ENCODE results near the gene BOC.
"Not testable (repeated sequence)": the region's sequence is repeated elsewhere in the genome, so short reads cannot be mapped to it uniquely, and the experiment has no call there.

The BOC gene, protein sequence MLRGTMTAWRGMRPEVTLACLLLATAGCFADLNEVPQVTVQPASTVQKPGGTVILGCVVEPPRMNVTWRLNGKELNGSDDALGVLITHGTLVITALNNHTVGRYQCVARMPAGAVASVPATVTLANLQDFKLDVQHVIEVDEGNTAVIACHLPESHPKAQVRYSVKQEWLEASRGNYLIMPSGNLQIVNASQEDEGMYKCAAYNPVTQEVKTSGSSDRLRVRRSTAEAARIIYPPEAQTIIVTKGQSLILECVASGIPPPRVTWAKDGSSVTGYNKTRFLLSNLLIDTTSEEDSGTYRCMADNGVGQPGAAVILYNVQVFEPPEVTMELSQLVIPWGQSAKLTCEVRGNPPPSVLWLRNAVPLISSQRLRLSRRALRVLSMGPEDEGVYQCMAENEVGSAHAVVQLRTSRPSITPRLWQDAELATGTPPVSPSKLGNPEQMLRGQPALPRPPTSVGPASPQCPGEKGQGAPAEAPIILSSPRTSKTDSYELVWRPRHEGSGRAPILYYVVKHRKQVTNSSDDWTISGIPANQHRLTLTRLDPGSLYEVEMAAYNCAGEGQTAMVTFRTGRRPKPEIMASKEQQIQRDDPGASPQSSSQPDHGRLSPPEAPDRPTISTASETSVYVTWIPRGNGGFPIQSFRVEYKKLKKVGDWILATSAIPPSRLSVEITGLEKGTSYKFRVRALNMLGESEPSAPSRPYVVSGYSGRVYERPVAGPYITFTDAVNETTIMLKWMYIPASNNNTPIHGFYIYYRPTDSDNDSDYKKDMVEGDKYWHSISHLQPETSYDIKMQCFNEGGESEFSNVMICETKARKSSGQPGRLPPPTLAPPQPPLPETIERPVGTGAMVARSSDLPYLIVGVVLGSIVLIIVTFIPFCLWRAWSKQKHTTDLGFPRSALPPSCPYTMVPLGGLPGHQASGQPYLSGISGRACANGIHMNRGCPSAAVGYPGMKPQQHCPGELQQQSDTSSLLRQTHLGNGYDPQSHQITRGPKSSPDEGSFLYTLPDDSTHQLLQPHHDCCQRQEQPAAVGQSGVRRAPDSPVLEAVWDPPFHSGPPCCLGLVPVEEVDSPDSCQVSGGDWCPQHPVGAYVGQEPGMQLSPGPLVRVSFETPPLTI

DNA sequence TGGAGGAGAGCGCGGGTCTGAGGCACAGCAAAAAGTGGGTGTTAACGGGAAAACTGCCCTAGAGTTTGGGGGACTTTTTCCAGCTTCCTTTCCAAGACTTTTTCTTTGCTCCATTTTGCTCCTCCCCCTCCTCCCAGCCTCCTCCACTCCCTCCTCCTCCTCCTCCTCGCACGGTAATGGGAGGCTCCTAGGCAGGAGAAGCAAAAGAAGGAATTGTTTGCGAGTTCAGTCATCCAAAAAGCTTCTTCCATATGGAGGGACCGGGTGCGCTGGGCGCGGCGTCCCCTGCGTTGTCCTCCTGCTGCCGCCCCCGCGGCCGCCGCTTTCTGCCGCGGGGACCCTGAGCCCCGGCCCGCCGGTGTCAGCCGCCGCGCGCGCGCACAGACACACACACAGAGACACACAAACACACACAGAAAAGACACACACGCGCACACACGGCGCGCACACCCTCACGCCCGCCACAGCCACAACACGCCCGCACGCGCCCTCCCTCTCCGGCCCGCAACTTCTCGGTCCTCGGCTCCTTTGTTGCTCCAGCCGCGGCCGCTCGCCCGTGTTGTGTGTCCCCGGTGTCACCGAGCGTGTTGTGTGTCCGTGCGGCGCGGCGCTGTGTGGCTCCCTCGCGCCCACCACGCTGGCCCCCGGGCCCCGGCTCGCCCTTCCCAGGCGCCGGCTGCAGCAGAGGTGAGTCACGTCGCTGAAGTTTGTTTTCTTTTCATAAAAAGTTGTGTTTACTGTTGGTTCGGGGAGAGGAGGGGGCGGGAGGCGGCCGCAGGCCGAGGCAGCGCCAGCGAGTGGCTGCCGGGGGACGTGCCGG is at the start of gene BOC:
Gene BOC (plus strand): TSS at position 228 of the 820 bp plus-strand sequence. CDS start 38,246 bp downstream, outside the sequence.
- peak; percentile 16 for DNase-seq

DNA sequence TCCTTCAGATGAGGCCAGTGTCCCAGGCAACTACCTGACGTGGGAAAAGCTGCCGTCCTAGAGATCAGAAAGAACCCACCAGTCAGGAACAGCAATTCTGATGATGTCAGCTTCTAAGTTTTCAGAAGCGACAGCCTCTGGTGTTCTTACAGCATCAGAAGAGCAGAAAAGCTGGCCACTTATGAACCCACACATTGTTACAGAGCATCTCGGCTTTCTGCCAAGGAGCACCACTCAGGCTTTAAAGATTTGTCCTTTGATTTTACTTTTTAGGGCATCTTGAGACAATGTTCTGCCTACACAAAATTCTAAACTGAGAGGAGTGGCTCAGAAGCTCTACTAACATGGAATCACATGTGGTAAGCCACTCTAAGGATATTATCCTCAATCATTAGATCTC is 49.7 kb upstream of the BOC start:
- no peak for DNase-seq

DNA sequence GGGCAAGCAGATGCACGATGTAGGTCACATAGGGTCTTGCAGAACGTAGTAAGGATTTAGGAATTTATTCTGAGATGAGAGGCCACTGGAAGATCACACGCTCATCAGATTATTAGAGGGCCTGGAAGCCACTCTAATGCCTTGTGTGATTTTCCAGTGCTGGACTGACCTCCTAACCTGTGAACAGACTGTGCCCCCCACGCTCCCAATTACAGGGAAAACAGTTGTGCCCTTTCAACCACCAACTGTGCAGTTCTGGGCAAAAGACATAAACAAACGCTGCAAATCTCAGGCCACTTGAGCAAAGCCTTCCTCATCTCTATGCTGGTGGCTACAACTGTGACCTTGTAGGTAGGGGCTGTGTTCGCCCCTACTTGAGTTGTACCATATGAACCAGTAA is 48.2 kb upstream of the BOC start:
- DNase-seq, result no peak

DNA sequence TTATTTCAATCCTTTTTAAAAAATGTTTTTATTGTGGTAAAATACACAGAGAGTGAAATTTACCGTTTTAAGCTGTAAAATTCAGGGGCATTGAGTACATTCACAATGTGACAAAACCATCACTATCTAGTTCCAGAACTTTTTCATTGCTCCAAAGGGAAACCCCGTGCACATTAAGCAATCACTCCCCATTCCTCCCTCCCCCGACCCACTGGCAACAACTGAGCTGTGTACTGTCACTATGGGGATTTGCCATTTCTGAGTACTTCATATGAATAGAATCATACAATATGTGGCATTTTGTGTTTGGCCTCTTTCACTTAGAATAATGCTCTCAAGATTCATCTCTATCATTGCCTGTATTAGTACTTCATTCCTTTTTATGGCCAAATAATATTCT is 45.5 kb upstream of the BOC start:
- DNase-seq, result no peak

DNA sequence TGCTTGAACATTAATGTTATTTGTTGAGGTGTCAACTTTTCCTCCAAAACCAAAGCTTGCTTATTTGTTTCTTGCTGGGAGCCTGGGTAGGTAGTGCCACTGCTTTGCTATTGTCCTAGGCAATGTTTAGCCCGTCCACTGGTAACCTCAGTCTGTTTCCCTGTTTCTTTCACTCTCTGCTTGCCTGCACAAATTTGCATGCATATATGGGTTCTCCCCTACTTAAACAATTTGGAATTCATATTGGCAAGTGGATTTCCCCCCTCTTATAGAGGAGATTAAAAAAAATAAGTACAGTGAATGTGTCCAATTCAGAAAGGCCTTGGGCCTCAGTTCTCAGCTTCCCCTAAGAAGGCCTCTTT is 45.0 kb upstream of the BOC start:
- DNase-seq, result no peak

DNA sequence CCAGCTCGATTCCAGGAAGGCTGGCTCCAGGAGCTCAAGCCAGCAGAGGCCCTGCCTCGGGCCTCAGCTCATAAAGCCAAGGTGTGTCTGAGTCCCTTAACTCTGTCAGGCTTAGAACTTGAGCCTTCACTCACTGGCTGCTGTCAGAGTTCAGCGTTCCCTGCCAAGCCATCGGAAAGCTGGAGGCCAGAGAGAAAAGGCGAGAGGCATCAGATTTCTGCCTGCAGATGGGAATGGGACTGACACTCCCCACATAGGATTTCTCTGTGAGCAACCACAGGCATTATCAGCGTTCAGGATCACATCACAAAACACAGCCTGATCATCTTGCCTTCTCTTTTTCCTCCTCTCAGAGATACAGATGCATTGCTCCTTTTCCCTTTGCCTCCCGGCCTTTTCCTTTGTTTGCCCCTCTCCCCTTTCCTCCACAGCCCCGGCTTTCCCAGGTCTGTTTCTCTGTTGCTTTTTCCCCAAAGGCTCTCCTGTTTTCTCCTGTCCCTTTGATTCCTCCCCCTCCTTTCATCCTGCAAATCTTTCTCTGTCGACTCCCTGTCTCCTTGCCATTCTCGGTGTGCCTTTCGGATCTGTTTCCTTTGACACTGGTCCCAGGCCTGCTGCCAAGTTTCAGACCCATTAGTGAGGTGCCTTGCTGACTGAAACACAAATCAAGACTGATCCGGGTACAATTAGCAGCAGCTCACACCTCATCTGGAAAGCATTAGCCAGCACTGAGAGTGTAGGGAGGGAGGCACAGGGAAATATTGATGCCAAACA is 44.5 kb upstream of the BOC start:
- DNase-seq, result peak; percentile 95

DNA sequence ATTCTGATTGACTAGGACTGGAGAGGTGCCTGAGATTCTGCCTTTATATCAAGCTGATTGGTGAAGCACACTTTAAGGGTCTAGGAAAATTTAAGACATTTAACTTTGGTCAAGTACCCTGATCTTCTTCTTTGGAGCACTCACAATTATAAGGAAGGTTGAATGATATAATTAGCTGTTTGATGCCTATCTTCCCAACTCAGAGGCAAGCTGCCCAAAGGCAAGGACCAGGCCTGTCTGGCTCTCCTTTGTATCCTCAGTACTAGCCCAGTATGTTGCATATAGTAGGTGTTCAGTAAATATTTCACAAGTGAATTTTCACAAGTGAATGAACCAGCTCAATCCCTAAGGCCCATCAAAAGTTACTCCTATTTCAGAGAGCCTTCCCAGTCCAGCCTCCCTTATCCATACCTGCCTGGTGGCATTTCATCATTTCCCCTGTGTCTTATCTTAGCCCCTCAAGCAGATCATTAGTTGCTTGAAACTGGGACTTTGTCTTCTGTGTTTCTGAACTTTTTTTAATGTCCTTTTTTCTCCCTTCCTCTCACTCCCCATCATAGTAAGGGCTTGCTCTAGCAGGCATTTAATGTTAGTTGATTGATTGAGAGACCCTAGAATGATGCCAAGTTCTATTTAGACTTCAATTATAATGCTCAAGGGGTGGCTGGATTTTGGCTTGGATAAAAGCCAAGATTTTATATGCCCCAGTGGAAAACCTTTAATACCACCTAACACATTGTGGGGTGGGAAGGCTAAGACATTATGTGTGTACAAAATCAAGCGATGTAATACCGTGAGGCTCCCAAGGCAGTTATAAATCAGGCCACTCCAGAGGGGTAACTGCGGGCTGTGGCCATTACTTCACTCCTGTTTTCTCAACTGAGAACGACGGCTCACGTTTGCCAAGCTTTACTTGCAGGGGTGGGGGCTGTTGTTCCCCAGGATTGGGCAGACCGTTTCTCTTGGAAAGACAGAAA is 43.2 kb upstream of the BOC start:
- DNase-seq, result peak; percentile 94

DNA sequence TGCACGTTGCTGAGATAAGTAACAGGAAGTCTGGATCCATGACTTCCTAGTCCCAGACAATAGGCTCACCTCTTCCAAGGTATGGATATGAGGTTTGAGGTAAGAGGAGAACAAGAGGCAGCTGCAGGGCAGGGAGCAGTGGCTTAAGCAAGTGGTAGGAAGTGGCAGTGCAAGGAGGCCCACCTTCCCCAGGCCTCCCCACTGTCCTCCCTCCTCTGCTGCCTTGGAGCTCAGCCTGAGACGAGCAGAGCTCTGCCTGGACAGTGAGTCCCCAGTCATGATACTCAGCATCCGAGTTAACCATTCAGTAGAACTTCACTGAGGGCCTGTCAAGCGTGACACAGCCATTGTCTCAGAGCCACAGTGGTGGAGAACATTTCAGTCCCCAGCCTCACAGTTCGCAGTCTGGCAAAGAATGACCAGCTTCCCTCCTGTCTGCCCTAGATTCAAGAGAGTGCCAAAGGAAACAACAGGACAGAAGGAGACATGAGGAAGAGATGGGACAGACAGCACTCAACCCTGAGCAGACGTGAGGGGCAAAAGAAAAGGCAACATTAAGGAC is 41.4 kb upstream of the BOC start:
- no peak for DNase-seq

DNA sequence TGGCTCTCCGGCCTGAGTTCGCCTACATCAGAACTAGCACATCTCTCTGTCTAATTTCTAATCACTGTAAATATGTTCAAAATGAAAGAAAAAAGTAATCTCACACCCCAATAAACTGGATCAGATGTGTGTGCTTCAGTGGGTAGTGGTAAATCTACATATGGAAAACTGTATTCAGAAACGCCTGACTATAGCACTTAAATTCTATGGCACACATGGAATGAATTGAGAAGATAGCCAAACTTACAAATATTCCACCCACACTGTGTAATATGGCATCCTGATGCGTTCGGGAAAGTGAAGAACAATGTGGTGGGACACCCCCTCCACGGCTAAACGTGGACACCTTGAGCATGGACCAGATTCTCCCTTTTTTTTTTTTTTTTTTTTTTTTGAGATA is 40.6 kb upstream of the BOC start:
- no peak for DNase-seq

DNA sequence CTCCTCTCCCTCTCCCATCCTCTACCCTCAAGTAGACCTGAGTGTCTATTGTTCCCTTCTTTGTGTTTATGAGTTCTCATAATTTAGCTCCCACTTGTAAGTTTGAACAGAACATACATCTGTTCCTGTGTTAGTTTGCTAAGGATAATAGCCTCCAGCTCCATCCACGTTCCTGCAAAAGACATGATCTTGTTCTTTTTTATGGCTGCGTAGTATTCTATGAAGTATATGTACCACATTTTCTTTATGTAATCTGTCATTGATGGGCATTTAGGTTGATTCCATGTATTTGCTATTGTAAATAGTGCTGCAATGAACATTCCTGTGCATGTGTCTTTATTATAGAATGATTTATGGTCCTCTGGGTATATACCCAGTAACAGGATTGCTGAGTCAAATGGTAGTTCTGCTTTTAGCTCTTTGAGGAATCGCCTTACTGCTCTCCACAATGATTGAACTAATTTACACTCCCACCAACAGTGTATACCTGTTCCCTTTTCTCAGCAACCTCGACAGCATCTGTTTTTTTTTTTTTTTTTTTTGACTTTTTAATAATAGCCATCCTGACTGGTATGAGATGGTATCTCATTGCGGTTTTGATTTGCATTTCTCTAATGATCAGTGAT is 39.6 kb upstream of the BOC start:
- not testable (repeated sequence) for DNase-seq

DNA sequence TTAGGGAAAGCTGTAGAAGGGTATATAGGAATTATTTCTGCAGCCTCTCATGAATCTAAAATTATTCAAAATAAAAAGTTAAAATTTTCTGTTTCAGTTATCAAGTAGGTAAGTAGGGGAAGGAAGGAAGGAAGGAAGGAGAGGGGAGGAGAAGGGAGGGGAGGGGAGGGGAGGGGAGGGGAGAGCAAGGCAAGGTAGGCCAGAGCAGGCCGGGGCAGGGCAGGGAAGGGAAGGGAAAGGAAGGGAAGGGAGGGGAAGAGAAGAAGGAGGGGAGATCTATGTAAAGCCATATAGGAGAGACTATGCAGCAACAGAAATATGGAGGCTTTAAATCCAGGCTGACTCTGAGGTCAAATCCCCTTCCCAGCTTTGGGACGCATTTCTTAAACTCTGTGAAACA is 38.3 kb upstream of the BOC start:
- DNase-seq, result no peak

DNA sequence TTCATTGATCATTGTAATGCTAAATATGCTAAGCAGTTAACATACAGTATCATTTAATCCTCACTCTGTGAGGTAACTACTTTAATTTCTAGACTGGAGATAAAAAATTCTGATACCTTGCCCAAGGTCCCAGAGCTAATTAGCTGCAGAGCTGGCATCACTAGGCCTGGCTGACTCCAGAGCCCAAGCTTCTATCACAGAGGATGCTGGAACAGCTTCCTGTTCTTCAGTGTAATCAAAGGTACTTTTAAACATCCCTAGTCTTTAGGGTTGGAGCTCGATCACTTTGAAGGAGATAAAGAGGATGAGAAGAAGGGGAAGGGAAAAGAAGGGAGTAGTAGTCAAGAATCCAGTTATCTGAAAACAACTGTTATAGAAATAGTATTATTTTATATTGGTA is 37.1 kb upstream of the BOC start:
- no peak for DNase-seq

DNA sequence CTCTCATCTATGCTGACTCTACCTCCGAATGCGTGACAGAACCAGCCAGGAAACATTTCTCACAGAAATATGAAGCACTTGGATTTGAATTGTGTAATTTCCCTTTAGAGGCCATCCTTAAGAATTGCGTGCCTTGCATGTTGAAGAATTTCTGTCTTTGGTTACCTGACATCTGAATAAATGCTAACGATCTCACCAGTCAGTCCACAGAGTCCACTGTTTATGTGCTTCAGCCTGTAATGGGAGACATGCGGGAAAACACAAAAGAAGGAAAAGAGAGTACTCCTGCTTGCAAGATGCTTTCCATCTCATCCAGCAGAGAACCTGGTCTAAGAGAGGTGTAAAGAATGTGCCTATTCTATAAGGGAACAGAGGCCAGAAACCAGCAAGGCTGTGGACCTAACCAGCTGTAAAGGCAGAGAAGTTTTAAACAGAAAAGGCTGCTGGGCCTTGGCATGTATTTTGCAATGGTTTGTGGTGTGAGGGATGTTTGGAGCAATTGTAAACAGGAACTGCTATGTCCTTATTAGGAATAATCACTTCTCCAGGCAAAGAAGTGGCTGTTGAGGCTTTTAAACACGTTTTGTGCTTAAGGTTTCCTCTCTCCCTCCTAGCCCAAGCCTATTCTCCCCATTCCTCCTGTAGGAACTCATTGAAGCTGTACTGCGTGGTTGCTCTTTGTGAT is 36.4 kb upstream of the BOC start:
- no peak for DNase-seq

DNA sequence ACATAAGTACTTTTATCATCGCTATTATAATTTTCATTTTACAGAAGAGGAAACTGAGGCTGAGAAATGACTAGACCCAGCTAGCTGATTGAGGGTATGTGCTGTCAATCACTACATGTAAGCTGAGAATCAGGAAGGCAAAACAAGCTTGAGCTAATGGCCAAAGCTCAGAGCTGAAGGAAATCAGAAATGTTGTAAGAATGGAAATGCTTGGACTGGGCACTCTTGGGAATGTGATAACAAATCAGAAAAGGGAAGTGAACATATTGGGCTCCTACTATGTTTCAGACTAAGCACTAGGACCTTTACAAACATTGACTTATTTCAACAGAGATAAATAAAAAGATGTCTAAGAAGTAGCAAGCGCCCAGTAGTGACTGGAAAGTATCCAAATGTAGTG is 33.8 kb upstream of the BOC start:
- no peak for DNase-seq

DNA sequence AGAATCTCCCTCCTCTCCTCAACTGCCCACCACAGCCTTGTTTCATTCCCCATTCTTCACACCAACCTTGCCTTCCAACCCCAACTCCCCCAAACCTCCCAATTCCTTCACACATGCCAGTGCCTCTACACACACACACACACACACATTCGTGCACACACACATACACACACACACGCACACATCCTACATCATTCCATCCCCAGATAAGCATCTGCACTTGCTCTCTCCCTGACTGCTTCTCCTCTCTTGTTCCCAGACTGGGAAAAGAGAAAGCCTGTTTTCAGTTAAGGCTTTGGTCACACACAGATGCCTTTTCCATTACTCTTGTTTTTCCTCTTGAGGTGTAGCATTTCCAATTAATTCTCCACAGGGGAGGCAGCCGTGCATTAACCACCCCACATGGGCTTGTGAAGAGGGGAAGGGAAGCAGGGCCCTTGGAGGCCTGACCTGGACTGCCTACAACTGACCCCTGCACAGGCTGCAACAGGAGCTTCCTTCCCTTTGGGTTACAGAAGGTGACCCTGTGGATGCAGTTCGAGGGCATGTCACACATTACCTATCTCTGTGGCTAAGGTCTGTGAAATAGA is 32.0 kb upstream of the BOC start:
- no peak for DNase-seq

DNA sequence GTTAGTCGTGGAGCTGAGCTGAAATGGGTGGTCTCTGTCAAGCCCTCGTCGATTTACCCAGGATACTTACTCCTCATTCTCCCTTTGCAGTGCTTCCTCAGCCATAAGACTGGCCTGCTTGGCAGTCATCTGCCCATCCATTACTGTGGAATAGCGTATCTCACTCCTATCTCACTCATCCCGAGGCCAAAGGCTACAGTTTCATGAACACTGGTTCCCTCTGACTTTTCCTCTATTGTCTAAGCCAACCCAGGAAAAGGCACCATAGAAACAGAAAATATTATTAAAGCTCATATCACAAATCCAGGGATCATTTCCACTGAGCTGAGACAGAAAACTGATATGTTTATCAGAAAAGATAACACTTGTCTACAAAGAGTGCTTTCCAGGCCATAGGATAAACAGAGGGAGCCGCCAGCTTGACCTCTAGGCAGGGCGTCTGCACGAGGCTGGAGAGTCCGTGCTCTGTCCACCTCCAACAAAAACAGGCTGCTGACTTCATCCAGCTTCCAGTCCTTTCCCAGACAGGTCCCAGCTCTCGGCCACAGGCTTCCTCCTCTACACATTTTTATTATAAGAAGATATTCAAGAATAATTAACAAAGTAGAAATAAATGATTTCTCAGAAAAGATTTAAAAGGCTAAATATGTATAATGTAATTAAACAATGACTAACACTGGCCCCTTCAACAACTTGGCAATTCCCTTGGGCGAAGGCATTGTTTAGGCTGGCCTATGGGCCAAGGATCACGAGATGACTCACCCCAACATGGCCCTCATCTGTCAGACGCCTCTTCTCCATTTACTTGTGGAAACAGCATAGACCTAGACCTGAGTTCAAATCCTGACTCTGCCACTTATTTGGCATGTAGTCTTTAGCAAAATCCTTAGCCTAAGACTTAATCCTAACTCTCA is 27.4 kb upstream of the BOC start:
- DNase-seq, result no peak

DNA sequence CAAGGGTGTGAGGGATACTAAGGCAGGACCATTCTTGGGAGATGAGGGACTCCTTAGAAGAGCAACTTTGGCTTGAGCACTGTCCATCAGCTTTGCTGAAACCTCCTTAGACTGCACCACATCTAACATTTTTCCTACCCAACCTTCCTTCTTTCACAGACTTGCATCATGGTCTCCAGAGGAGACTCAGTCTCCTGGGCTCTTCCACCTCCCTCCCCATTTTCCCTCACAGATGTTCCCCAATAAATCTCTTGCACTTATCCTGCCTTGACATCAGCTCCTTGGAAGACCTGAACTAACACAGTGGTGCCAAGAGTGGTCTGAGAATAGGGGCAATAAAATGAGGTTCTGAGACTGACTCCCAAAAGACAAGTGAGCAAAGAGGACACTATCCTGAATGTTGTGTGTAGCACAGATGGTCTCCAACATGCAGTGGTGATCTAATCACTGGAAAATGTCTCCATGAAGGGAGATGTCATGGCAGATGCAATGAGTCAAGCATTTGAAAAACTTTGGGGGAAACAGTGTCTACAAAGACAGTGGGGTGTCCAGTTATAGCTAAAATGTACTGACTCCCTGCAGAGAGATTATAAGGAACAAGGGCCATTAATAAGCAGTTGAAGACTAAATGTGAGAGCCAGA is 26.0 kb upstream of the BOC start:
- DNase-seq, result no peak
